Measurements from ENCODE around the gene NOD2. TPM values are rescaled to one million over a fixed set of nuclear protein-coding genes. Genes with fewer than 3 reads are reported as not detected.

Gene NOD2
- total and polyA plus RNA-seq, 11 donors, result 0.21 to 6.5 (median 0.74) TPM

GRCh38 chr16:50681021-50681885 lies 12.2 kb upstream of the NOD2 start, which contains the start of gene SNX20:
Gene SNX20, minus strand, starts transcription at chr16:50681312. Its CDS starts 3,786 bp downstream, at chr16:50677526.
- DNase-seq (peak in 3 of 5 donors; percentile 36 to 68 (median 47)), ATAC-seq (peak in 3 of 4 donors; percentile 40 to 77 (median 64))
- peaks cover 0 to 17% (median 0%) of the 10 kb centered on the region in 9 donors for H3K36me3 ChIP-seq
- WGBS, 4 donors, result 73 to 88% (median 81%) methylated on average over 10 to 16 of the region's 16 CpGs
- H3K4me3 ChIP-seq, result peak within 1 kb of the TSS in 9 of 12 donors; percentile 12 to 70 (median 34)
- peaks cover 0 to 74% (median 0%) of the 10 kb centered on the region in 12 donors for H3K4me1 ChIP-seq
- peak within 1 kb of the TSS in 3 of 12 donors; percentile 37 to 90 (median 46) for H3K27ac ChIP-seq
- H3K27me3 ChIP-seq, result no peaks in the 10 kb centered on the region
- H3K9me3 ChIP-seq, result no peaks in the 10 kb centered on the region
- intact Hi-C loops (cut with DNase I), result no loop called here
- TF ChIP-seq CTCF (IDR thresholded peaks at IDR 0.05) (no peak), POLR2A (IDR thresholded peaks at IDR 0.05) (no peak)

GRCh38 chr16:50683689-50684374 lies 9.6 kb upstream of the NOD2 start:
- H3K4me1 ChIP-seq, result peaks cover 0 to 71% (median 0%) of the 10 kb centered on the region in 12 donors
- H3K36me3 ChIP-seq, result no peaks in the 10 kb centered on the region
- ATAC-seq (peak in 2 of 4 donors; percentile 35 to 41), DNase-seq (no peak)
- no peaks in the 10 kb centered on the region for H3K9me3 ChIP-seq
- no peaks in the 10 kb centered on the region for H3K27me3 ChIP-seq
- peak overlapping the region in 1 of 12 donors; percentile 12 for H3K4me3 ChIP-seq
- peak overlapping the region in 1 of 12 donors; percentile 85 for H3K27ac ChIP-seq
- no peak for TF ChIP-seq POLR2A (IDR thresholded peaks at IDR 0.05)
- TF ChIP-seq CTCF (IDR thresholded peaks at IDR 0.05), result no peak
- WGBS, 4 donors, result 81 to 93% (median 84%) methylated on average over 14 of the region's 14 CpGs
- intact Hi-C loops (cut with DNase I), result no loop called here

- no peak for DNase-seq
- H3K4me1 ChIP-seq, result peaks cover 0 to 59% (median 0%) of the 10 kb centered on the region in 12 donors
These were observed 8.5 kb upstream of the NOD2 start for GRCh38 chr16:50684823-50685461.

More at GRCh38 chr16:50684823-50685461, 8.5 kb upstream of the NOD2 start:
- H3K9me3 ChIP-seq, result no peaks in the 10 kb centered on the region
- intact Hi-C loops (cut with DNase I), result no loop called here
- H3K4me3 ChIP-seq, result no peak overlapping the region
- no peaks in the 10 kb centered on the region for H3K36me3 ChIP-seq
- no peaks in the 10 kb centered on the region for H3K27me3 ChIP-seq
- 88 to 93% (median 90%) methylated on average over 11 of the region's 11 CpGs for WGBS, 4 donors
- peak in 1 of 4 donors; percentile 25 for ATAC-seq
- peak overlapping the region in 1 of 12 donors; percentile 85 for H3K27ac ChIP-seq
- TF ChIP-seq CTCF (IDR thresholded peaks at IDR 0.05) (no peak), POLR2A (IDR thresholded peaks at IDR 0.05) (no peak)

Data from heart left ventricle (tissue), 16 donors.